Gastrocnemius medialis (tissue), 4 donors: ENCODE data around the gene ATOX1. TPM values are rescaled to one million over a fixed set of nuclear protein-coding genes. Genes with fewer than 3 reads are reported as not detected.

ENCODE experiments used
- ATAC-seq, 2 donors: fragments of 150-250 bp; one replicate each; pipeline ENCODE4 v1.9.1; 2016
- DNase-seq, 2 donors: peaks; one replicate each; pipeline ENCODE4 v3.0.0-alpha.2; 2019
- H3K27ac ChIP-seq, 4 donors: fragments of 200-600 bp; sonication (generic); 1 replicate in 1 of 4; 2 replicates in 3 of 4; pipeline ENCODE4 v1.5.1; 2016 to 2018; ENCODE audit warnings: mild to moderate bottlenecking in 2 of 4, moderate library complexity in 1 of 4
- H3K27me3 ChIP-seq, 3 donors: fragments of 200-600 bp; sonication (generic) in 2 of 3; 1 replicate in 1 of 3; 2 replicates in 2 of 3; pipeline versions ENCODE4 v1.5.1 to v1.6.0; 2016 to 2019; ENCODE audit warnings: mild to moderate bottlenecking in 1 of 3, moderate library complexity in 1 of 3
- H3K36me3 ChIP-seq, 2 donors: fragments of 200-600 bp; sonication (generic) in 1 of 2; one replicate each; pipeline ENCODE4 v1.5.1; 2017 to 2018
- H3K4me1 ChIP-seq, 2 donors: fragments of 200-600 bp; sonication (generic) in 1 of 2; one replicate each; pipeline ENCODE4 v1.5.1; 2016 to 2017; ENCODE audit warnings: mild to moderate bottlenecking in 2 of 2
- H3K4me3 ChIP-seq, 4 donors: fragments of 200-600 bp; sonication (generic) in 3 of 4; 1 replicate in 1 of 4; 2 replicates in 3 of 4; pipeline ENCODE4 v1.5.1; 2016 to 2019; ENCODE audit warnings: mild to moderate bottlenecking in 2 of 4
- H3K9me3 ChIP-seq, 3 donors: fragments of 200-600 bp; sonication (generic) in 2 of 3; 1 replicate in 1 of 3; 2 replicates in 2 of 3; pipeline ENCODE4 v1.5.1; 2016 to 2019
- CTCF ChIP-seq, 5 experiments: fragments of 450-650 bp in 3 of 5; fragments of 200-600 bp in 2 of 5; sonication (generic) in 2 of 5; IDR thresholded peaks in 4 of 5; conservative IDR thresholded peaks in 1 of 5; 1 replicate in 4 of 5; 2 replicates in 1 of 5; pipeline ENCODE4 v1.5.1; 2016 to 2019; ENCODE audit warnings: antibody characterized with exemption in 5 of 5, mild to moderate bottlenecking in 3 of 5, moderate library complexity in 3 of 5
- POLR2A ChIP-seq, 2 donors: fragments of 450-650 bp; IDR thresholded peaks; one replicate each; pipeline ENCODE4 v1.6.1; 2017; ENCODE audit warnings: antibody characterized with exemption in 2 of 2, mild to moderate bottlenecking in 2 of 2, moderate library complexity in 2 of 2
- in situ Hi-C, 4 donors: fragments of 200-750 bp; cut with MboI; loops; one replicate each; pipeline versions ENCODE4 v1.15.0 to v1.8.0; 2017; ENCODE audit warnings: low sequenced_read_pairs in 4 of 4
- intact Hi-C: fragments of 100-400 bp; cut with DNase I; formaldehyde crosslinking; loops from one replicate; pipeline ENCODE4 v1.15.1; 2023; ENCODE audit warnings: low total_unique reads
- total RNA-seq, 4 donors: library from RNA; depleted of rRNA; stranded (reverse); fragments of >200 nt; gene quantifications; one replicate each; pipeline versions ENCODE4 v1.1.0 to v1.2.3, GENCODE V29; 2016

The ATOX1 gene
- total RNA-seq, 4 donors from 2014 or later: 31.4 to 71.6 (median 55.3) TPM

- no peak for ATAC-seq
- Histone ChIP-seq H3K4me3 (no peak overlapping the region), H3K36me3 (no peaks in the 10 kb centered on the region), H3K27ac (peak overlapping the region in 1 of 4 donors; percentile 10), H3K9me3 (no peaks in the 10 kb centered on the region), H3K4me1 (peaks cover 16 to 22% of the 10 kb centered on the region in 2 donors), H3K27me3 (no peaks in the 10 kb centered on the region)
- in situ Hi-C loops: loop anchor here in 2 of 4 donors (10.0 to 25.0 kb wide), 3 partner anchors 75 to 295 kb away; partner anchors contain the start of gene SLC36A1 (in 1 of the 2)
- no peak for TF ChIP-seq CTCF (IDR thresholded peaks at IDR 0.05 in 4 of 5, conservative IDR thresholded peaks at IDR 0.05 in 1 of 5)
- no peak for TF ChIP-seq POLR2A (IDR thresholded peaks at IDR 0.05)
- intact Hi-C loops: no loop called here
- no peak for DNase-seq
Measured at GRCh38 chr5:151739395-151739794, 19.0 kb downstream of the ATOX1 start.

- Histone ChIP-seq H3K9me3 (no peaks in the 10 kb centered on the region), H3K4me3 (no peak overlapping the region), H3K36me3 (no peaks in the 10 kb centered on the region), H3K27me3 (no peaks in the 10 kb centered on the region), H3K27ac (no peak overlapping the region), H3K4me1 (peaks cover 16 to 22% of the 10 kb centered on the region in 2 donors)
- no peak for TF ChIP-seq CTCF (IDR thresholded peaks at IDR 0.05 in 4 of 5, conservative IDR thresholded peaks at IDR 0.05 in 1 of 5)
- TF ChIP-seq POLR2A (IDR thresholded peaks at IDR 0.05): no peak
- in situ Hi-C loops (loop anchor here in 2 of 4 donors (10.0 to 25.0 kb wide), 3 partner anchors 73 to 293 kb away; partner anchors contain the start of gene SLC36A1 (in 1 of the 2)), intact Hi-C loops (no loop called here)
- DNase-seq: no peak
- ATAC-seq: no peak
Measured at GRCh38 chr5:151738125-151738848, 20.1 kb downstream of the ATOX1 start.

GRCh38 chr5:151737431-151737830 lies 21.0 kb downstream of the ATOX1 start:
- DNase-seq: no peak
- Histone ChIP-seq H3K27ac (no peak overlapping the region), H3K9me3 (no peaks in the 10 kb centered on the region), H3K27me3 (no peaks in the 10 kb centered on the region), H3K36me3 (no peaks in the 10 kb centered on the region), H3K4me1 (peaks cover 15 to 16% of the 10 kb centered on the region in 2 donors), H3K4me3 (no peak overlapping the region)
- ATAC-seq: no peak
- TF ChIP-seq CTCF (IDR thresholded peaks at IDR 0.05 in 4 of 5, conservative IDR thresholded peaks at IDR 0.05 in 1 of 5): no peak
- TF ChIP-seq POLR2A (IDR thresholded peaks at IDR 0.05): no peak
- in situ Hi-C loops: loop anchor here in 2 of 4 donors (10.0 to 25.0 kb wide), 3 partner anchors 73 to 293 kb away; partner anchors contain the start of gene SLC36A1 (in 1 of the 2)
- intact Hi-C loops: no loop called here

- Histone ChIP-seq H3K4me1 (peaks cover 11 to 13% of the 10 kb centered on the region in 2 donors), H3K4me3 (no peak overlapping the region), H3K36me3 (no peaks in the 10 kb centered on the region), H3K27ac (no peak overlapping the region), H3K27me3 (no peaks in the 10 kb centered on the region), H3K9me3 (no peaks in the 10 kb centered on the region)
- ATAC-seq: no peak
- intact Hi-C loops: no loop called here
- TF ChIP-seq POLR2A (IDR thresholded peaks at IDR 0.05) (no peak), CTCF (IDR thresholded peaks at IDR 0.05 in 4 of 5, conservative IDR thresholded peaks at IDR 0.05 in 1 of 5) (no peak)
- no peak for DNase-seq
- in situ Hi-C loops: loop anchor here in 2 of 4 donors (10.0 to 25.0 kb wide), 3 partner anchors 71 to 291 kb away; partner anchors contain the start of gene SLC36A1 (in 1 of the 2)
Measured at GRCh38 chr5:151735646-151736045, 22.8 kb downstream of the ATOX1 start.
